ENCODE measurements around the gene TAF1L.
"Not testable (repeated sequence)": the region's sequence is repeated elsewhere in the genome, so short reads cannot be mapped to it uniquely, and the experiment has no call there.

- not testable (repeated sequence) for TF ChIP-seq POLR2AphosphoS5 (IDR thresholded peaks at IDR 0.05; ENCODE audit: borderline replicate concordance, low read depth, low read length); EZH2 (IDR thresholded peaks at IDR 0.05); FOXP2 (optimal IDR thresholded peaks at IDR 0.05; ENCODE audit: control extremely low read depth, extremely low read length, insufficient read depth)
These were observed 36.4 kb downstream of the TAF1L start for GRCh38 chr9:32599021-32599420.

All from SK-N-MC (cell line).